NCI-H2107 treated with DMSO at 0.1 percent for 48 hours (cell line): ENCODE measurements around the gene YTHDF1.
A peak's percentile ranks its signal among the peaks of the same experiment; 100 is the strongest.

Experiments used
- DNase-seq: peaks from one replicate; lab custom pipeline; 2025; ENCODE audit not compliant: unreplicated experiment; lab: John Stamatoyannopoulos, UW

The YTHDF1 gene

GRCh38 chr20:63210011-63210605 lies 5.8 kb downstream of the YTHDF1 start:
- no peak for DNase-seq

- DNase-seq: no peak
Observed at GRCh38 chr20:63208346-63208909, 7.5 kb downstream of the YTHDF1 start.

- no peak for DNase-seq
Observed at GRCh38 chr20:63206878-63207277, 9.1 kb downstream of the YTHDF1 start.

GRCh38 chr20:63205896-63206295 lies 10.0 kb downstream of the YTHDF1 start:
- no peak for DNase-seq

DNA sequence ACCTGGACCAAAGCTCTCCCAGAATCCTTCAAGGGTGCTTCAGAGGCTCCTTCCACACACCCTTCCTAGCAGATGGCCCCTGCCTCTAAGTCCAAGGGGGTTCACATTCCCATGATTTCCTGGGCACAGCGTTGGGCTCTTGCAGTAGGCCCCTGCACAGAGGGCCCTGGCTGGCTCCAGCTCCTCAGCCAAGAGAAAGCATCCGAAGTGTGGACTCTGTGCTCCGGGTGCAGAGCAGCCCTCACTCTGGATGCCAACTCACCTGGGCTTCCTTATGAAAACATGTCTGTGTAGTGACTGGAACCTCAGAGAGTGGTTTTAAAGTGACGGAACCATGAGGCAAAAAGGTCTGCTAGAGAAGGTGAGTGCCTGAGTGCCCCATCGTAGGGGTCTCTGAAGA lies 11.6 kb downstream of the YTHDF1 start:
- DNase-seq: no peak

DNA sequence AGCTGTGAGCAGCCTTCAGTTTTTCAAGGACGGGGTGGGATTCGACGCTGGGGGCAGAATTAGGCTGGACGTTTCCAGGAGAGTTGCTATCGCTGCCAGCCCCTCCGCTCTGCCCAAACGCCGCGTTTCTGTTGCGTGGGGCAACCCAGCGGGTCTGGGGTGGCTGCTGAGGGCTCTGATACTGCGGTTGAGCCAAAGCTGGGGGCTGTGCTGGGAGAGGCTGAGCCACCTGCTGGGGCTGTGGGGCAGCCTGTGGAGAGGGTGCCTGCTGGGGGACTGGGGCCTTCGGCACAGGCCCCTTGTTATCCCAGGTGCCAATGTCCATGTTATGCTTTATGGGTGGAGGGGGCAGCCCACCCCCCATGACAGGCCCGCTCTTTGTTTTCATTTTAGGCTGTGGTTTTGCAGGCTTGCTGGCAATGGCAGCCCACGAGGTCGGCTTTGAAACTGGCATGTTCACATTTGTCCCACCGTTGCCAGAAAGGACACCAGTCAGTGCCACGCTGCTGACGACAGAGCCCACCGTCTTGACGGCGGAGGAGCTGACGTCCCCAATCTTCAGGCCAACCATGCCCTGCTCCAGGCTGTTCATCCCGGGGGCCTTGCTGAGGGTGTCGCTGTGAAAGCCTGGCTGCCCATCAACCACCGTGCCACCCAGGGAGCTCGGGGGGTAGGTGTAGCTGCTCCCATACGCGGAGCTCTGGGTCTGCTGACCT lies 13.0 kb downstream of the YTHDF1 start:
- DNase-seq: no peak

- DNase-seq: no peak
Observed at GRCh38 chr20:63202021-63202420, 13.9 kb downstream of the YTHDF1 start.

DNA sequence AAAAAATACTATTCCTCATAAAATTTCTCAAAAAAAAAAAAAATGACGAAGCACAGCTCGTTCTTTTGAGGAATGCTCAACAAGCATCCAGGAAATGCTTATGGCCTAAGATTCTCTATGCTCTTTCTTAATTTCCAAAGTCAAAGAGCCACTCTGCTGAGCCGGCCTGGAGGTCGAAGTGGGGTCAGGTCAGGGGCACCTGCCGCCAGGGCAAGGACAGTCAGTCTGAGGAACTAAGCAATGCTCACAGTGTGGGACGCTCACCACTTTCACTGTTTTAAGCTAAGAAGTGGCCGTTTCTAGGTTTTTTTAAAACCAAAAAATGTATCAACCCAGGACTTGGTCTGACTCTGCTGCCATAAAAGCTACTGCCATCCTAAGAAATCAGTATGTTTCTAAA lies 17.3 kb downstream of the YTHDF1 start:
- no peak for DNase-seq

DNA sequence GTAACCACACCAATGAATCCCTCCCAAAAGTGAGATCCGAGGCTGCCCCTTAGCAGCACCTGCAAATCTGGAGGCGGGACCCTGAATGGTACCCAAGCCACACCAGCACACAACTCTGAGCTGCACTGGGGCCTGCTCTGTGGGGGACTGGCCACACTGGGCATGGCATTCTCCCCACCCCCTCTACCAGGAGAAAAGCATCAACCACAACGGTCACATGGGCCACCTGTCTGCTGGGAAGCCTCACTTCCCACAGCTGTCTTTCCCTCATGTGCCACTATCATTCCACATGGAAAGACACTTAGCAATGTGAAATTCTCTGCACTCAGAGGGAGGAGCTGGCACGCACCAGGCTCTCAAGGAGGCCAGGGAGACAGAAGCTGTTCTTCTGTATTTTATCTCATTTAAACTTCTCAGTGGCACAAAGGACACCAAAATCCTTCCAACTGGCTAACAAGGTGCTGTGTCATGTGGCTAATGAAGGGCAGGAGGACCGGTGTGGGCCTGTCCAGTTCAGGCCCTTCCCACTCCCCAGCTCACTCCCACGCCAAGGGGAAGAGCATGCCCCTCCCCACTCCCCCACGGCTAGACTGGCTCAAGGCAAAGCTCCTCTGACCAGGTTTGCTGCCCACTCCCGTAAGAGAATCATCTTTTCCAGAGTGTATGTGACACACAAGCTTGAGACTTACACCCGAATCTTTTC lies 19.0 kb downstream of the YTHDF1 start:
- DNase-seq: no peak

- DNase-seq: no peak
Observed at GRCh38 chr20:63194797-63195173, 21.1 kb downstream of the YTHDF1 start.

GRCh38 chr20:63194007-63194796 lies 21.7 kb downstream of the YTHDF1 start:
- no peak for DNase-seq

- DNase-seq: no peak
Observed at GRCh38 chr20:63192721-63193120, 23.2 kb downstream of the YTHDF1 start.

- DNase-seq: peak; percentile 82
Observed at GRCh38 chr20:63191400-63191799, 24.5 kb downstream of the YTHDF1 start.

- DNase-seq: no peak
Observed at GRCh38 chr20:63190828-63191227, 25.1 kb downstream of the YTHDF1 start.

GRCh38 chr20:63189846-63190559 lies 25.9 kb downstream of the YTHDF1 start:
- no peak for DNase-seq

DNA sequence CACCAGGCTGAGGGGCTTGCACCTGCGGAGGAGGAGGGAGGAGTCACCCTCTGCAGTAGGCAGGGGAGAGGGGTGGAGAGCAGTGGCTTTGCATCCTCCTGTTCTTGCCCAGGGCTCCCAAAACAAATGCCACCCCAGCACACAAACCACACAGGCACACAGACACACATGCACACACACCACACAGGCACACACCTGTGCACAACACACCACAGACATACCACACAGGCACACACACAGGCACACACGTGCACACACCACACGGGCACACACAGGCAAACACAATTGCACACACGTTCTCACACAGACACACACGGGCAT lies 26.6 kb downstream of the YTHDF1 start:
- no peak for DNase-seq

DNA sequence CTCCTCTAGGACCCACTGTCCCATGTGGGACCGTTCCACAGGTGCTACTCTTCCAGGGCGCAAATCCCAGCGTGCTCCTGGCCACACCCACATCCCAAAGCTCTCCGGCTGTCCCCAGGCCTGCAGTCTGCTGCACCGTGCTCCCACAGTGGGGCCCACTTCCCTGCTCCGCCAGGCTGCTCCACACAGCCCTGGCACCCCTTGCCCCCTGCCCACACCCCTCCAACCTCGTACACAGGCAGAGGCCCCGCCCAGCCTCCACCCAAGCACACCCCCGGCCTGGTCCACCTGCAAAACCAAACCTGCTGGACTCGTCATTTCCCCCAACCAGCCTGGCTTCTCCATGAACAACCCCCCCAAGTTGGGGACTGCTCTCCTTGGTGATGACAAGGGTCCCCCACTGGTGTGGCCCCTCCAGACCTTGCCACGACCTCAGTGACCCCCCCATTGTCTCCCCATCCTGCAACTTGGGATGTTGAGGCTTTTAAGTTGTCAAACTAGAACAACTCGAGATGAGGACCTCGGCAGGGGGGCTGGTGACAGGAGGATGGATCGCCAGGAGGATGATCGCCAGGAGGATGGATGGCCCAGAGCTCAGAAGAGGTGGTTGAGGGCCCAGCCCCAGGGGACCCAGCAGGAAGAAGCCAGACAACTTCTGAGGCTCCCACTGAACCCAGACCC lies 27.1 kb downstream of the YTHDF1 start:
- no peak for DNase-seq

GRCh38 chr20:63188159-63188442 lies 27.8 kb downstream of the YTHDF1 start:
- no peak for DNase-seq

- no peak for DNase-seq
Observed at GRCh38 chr20:63187338-63188158, 28.4 kb downstream of the YTHDF1 start.
